ENCODE data around the gene MAPRE3.

DNA sequence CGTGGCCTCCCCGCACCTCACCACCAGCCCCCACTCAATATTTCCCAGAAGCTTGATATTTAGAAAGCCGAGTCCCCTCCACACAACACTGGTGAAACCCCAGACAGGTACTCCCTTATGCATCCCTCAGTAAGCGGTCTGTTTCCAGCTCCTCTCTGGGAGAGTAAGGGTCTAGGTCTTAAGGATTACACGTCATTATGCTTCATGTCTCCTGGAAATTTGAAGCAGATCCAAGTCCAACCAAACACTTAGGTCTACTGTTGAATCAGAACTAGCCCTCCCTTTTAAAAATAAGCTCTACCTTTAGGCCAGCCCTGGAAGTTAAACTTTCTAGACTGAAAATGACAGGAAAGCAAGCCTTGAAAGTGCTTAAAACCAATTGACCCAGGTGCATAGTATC lies 102.5 kb downstream of the MAPRE3 start:
- TF ChIP-seq, protein P1, sequence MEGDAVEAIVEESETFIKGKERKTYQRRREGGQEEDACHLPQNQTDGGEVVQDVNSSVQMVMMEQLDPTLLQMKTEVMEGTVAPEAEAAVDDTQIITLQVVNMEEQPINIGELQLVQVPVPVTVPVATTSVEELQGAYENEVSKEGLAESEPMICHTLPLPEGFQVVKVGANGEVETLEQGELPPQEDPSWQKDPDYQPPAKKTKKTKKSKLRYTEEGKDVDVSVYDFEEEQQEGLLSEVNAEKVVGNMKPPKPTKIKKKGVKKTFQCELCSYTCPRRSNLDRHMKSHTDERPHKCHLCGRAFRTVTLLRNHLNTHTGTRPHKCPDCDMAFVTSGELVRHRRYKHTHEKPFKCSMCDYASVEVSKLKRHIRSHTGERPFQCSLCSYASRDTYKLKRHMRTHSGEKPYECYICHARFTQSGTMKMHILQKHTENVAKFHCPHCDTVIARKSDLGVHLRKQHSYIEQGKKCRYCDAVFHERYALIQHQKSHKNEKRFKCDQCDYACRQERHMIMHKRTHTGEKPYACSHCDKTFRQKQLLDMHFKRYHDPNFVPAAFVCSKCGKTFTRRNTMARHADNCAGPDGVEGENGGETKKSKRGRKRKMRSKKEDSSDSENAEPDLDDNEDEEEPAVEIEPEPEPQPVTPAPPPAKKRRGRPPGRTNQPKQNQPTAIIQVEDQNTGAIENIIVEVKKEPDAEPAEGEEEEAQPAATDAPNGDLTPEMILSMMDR (IDR thresholded peaks at IDR 0.05; ENCODE audit: insufficient read depth, low read length, poor library complexity, severe bottlenecking), result no peak
- TF ChIP-seq EZH2phosphoT487 (conservative IDR thresholded peaks at IDR 0.05; ENCODE audit: low read length), result no peak
